Measurements from ENCODE around the gene HRAS.
A peak's percentile ranks its signal among the peaks of the same experiment; 100 is the strongest.

Gene HRAS

DNA sequence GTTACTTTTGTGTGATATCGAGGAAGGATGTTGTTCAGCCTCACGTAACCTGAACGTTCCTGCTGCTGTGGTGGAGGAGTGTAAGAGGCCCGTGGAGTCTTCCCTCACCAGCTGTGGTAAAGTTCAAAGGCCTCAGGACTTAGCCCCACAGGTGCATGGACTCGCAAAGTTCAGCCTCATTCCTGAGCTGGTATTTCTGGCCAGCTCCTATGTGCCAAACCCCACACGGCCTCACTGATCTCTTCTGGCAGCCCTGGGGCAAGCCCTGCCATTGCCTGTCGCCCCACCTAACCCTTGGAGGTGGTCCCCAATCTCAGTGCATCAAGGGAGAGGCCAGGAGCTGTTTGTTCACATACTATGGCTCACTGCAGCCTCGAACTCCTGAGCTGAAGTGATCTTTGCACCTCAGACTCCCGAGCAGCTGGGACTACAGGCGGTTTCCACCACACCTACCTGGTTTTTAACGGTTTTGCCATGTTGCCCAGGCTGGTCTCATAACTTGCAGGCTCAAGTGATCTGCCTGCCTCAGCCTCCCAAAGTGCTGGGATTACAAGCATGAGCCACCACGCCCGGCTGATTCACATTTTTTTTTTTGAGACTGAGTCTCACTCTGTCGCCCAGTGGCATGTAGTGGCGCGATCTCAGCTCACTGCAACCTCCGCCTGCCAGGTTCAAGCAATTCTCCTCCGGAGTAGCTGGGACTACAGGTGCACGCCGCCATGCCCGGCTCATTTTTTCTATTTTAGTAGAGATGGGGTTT is 43.1 kb upstream of the HRAS start:
- Histone ChIP-seq H3K9me3 (ENCODE audit: severe bottlenecking) (no peaks in the 10 kb centered on the region), H3K27ac (no peak overlapping the region), H3K36me3 (peaks cover 40% of the 10 kb centered on the region), H3K27me3 (ENCODE audit: insufficient read depth, low read depth, severe bottlenecking) (no peaks in the 10 kb centered on the region), H3K4me3 (ENCODE audit: low read depth, low read length) (no peak overlapping the region)
- no peak for TF ChIP-seq CTCF (IDR thresholded peaks at IDR 0.05; ENCODE audit: low read depth, low read length)
- DNase-seq, result no peak

- H3K36me3 ChIP-seq, result peaks cover 31% of the 10 kb centered on the region
- no peak for TF ChIP-seq CTCF (IDR thresholded peaks at IDR 0.05; ENCODE audit: low read depth, low read length)
- peak overlapping the region; percentile 79; the same call in 1 of the 2 replicates for H3K27ac ChIP-seq
- H3K9me3 ChIP-seq (ENCODE audit: severe bottlenecking), result no peaks in the 10 kb centered on the region
- no peaks in the 10 kb centered on the region for H3K27me3 ChIP-seq (ENCODE audit: insufficient read depth, low read depth, severe bottlenecking)
- DNase-seq, result no peak
- H3K4me3 ChIP-seq (ENCODE audit: low read depth, low read length), result peak overlapping the region; percentile 76
These were observed 42.2 kb upstream of the HRAS start for GRCh38 chr11:577611-577894.

GRCh38 chr11:576811-577610 is 41.6 kb upstream of the HRAS start:
- no peak for TF ChIP-seq CTCF (IDR thresholded peaks at IDR 0.05; ENCODE audit: low read depth, low read length)
- no peaks in the 10 kb centered on the region for H3K9me3 ChIP-seq (ENCODE audit: severe bottlenecking)
- no peaks in the 10 kb centered on the region for H3K27me3 ChIP-seq (ENCODE audit: insufficient read depth, low read depth, severe bottlenecking)
- peak overlapping the region; percentile 79 for H3K27ac ChIP-seq
- no peak for DNase-seq
- peak overlapping the region; percentile 76 for H3K4me3 ChIP-seq (ENCODE audit: low read depth, low read length)
- peaks cover 28% of the 10 kb centered on the region for H3K36me3 ChIP-seq

DNA sequence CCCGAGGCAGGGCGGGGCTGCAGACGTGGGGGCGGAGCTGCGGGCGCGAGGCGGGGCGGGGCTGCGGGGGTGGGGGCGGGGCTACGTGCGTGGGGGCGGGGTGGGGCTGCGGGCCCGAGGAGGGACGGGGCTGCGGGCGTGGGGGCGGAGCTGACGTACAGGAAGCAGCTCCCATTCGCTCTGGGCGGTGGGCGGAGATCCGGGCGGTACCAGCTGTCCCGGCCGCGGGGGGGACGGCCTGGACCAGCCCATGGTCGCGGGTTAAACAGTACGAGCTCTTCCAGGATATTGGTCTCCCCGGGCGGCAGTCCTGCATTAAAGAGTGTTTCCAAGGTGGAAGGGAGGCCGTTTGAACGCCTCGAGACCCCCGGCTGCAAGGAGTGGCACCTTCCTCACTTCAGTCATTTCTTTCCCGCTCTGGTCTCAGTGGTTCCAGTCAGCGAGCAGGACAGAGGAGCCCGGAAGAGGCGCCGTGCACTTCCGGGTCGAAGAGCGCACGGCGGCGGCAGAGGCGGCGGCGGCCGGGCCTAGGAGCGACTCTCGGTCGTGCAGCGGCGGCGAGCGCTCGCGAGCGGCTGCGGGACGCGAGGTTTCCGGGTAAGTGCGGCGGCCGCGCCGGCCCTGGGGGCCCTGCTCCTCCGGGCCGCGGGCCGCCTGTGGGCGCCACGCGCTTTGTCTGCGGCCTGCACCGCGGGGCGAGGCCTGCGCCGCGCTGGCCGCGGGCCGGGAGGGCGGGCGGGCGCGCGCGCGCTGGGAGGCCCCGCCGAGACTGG is 40.8 kb upstream of the HRAS start, which contains the start of gene PHRF1:
Gene PHRF1 (plus strand): TSS at position 475 of the 773 bp plus-strand sequence. CDS start 5,043 bp downstream, outside the sequence.
- peak; percentile 96 for DNase-seq
- peak within 1 kb of the TSS; percentile 100 for H3K27ac ChIP-seq
- H3K9me3 ChIP-seq (ENCODE audit: severe bottlenecking), result no peaks in the 10 kb centered on the region
- peaks cover 21% of the 10 kb centered on the region for H3K36me3 ChIP-seq
- no peaks in the 10 kb centered on the region for H3K27me3 ChIP-seq (ENCODE audit: insufficient read depth, low read depth, severe bottlenecking)
- peak within 1 kb of the TSS; percentile 76 for H3K4me3 ChIP-seq (ENCODE audit: low read depth, low read length)
- no peak for TF ChIP-seq CTCF (IDR thresholded peaks at IDR 0.05; ENCODE audit: low read depth, low read length)

DNA sequence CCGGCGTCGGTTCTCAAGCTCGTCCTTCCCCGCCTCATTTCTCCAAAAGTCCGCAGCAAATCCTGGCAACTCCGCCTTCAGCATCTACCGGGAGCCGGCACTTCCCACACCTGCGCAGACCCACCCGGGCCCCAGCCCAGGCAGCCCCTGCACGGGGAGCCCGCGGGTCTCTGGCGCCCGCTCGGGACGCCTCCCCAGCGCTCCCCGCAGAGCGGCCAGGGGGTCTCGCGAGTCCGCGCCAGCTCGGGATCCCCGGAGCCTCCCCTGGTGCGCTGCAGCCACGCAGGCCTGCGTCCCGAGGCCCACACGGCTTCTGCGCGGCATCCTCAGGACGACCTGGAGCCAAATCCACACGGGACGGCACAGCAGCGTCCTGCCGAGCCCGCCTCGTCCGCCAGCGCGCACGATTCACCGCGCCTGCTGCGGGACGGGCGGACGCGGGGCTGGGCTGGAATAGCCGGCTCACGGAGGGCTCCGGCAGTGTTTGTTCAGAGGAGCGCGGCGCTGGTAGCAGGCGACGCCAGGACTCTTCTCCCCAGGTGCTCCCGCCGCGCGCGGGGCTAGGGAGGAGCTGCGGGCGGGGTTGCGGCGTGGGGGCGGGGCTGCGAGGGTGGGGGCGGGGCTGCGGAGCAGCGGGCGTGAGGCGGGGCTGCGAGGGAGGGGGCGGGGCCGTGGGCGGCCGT is 40.1 kb upstream of the HRAS start:
- peaks cover 21% of the 10 kb centered on the region for H3K36me3 ChIP-seq
- no peaks in the 10 kb centered on the region for H3K27me3 ChIP-seq (ENCODE audit: insufficient read depth, low read depth, severe bottlenecking)
- H3K9me3 ChIP-seq (ENCODE audit: severe bottlenecking), result no peaks in the 10 kb centered on the region
- DNase-seq, result peak; percentile 76
- H3K27ac ChIP-seq, result peak overlapping the region; percentile 90
- H3K4me3 ChIP-seq (ENCODE audit: low read depth, low read length), result peak overlapping the region; percentile 76
- TF ChIP-seq CTCF (IDR thresholded peaks at IDR 0.05; ENCODE audit: low read depth, low read length), result no peak

All from WERI-Rb-1 (cell line).